Caki2 (cell line): ENCODE measurements around the gene DUOXA2. TPM values are rescaled to one million over a fixed set of nuclear protein-coding genes. Genes with fewer than 3 reads are reported as not detected.
"Not testable (repeated sequence)": the region's sequence is repeated elsewhere in the genome, so short reads cannot be mapped to it uniquely, and the experiment has no call there.

Experiments used
- DNase-seq: peaks from one replicate; pipeline ENCODE4 v3.0.0-alpha.2; 2015; ENCODE audit warnings: low read depth
- in situ Hi-C: cut with HindIII; loops from 2 replicates; pipeline ENCODE4 v1.10.0; 2016; ENCODE audit warnings: low sequenced_read_pairs, low pct_unique_long_range_greater_than_20kb, mixed read lengths
- total RNA-seq: library from RNA; depleted of rRNA; stranded (reverse); fragments of >200 nt; shearing (Covaris generic); gene quantifications from 2 replicates; pipeline ENCODE4 v1.2.3, GENCODE V29; 2014; ENCODE audit warnings: low replicate concordance

Gene DUOXA2
- total RNA-seq, 1 experiment from 2014 or later: not detected

- no peak for DNase-seq
- in situ Hi-C loops: no loop called here
These were observed 15.6 kb downstream of the DUOXA2 start, which contains the start of the genes DUOX1 and DUOXA1 for GRCh38 chr15:45129651-45130129. DUOX1 (plus strand) TSS chr15:45129994; CDS start chr15:45131967, 1,973 bp downstream. DUOXA1 (minus strand) TSS chr15:45129879; CDS start chr15:45123014, 6,865 bp downstream.

DNA sequence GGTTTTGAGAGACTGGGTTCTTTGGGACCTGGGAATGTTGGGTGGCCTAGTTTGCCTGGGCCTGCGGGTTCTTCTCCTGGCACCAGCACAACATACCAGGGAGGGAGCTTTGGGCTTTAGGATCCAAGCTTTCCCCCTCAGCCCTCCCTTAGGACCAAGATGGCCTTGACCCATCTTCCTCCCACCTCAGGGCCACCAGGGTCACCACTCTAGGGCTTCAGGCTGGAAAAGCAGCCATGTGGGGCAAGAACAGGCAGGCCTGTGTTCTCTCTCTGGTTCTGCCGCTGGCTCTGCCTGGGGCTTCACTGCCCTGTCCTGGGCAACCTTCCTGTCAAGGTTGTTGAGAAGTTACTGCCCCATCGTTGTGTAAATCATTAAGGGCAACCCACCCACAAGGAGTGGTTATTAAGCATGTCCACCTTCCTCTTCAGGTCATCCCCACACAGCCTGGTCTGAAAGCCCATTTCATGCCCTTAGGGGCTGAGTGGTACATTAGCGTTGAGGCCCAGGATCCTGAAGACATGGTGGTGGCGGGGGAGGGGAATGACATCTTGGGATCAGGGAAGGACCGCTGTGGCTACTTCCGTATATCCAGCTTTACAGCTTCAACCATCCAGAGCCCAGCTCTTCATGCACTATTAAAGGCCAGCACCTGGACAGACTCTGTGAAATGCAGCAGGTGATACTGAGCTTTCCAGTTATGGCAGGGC lies 16.3 kb downstream of the DUOXA2 start:
- in situ Hi-C loops: no loop called here
- no peak for DNase-seq

DNA sequence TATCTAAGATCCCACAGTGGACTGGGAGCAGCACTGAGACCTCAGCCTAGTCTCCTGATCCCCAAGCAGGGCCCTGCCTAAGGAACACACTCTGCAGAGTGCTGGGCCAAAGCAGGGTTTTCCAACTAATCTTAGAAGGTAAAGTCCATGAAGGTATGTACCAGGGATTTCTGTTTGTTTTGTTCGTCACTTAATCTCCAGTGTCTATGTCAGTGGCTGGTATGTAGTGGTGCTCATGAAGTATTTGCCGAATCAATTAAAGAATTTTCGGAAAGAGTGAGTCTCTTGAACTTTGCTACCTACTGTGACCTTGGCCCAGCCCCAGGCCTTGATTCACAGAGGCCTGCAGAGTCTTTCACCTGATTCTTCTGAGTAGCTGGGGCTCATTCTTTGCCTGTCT lies 17.4 kb downstream of the DUOXA2 start:
- in situ Hi-C loops: no loop called here
- no peak for DNase-seq

DNA sequence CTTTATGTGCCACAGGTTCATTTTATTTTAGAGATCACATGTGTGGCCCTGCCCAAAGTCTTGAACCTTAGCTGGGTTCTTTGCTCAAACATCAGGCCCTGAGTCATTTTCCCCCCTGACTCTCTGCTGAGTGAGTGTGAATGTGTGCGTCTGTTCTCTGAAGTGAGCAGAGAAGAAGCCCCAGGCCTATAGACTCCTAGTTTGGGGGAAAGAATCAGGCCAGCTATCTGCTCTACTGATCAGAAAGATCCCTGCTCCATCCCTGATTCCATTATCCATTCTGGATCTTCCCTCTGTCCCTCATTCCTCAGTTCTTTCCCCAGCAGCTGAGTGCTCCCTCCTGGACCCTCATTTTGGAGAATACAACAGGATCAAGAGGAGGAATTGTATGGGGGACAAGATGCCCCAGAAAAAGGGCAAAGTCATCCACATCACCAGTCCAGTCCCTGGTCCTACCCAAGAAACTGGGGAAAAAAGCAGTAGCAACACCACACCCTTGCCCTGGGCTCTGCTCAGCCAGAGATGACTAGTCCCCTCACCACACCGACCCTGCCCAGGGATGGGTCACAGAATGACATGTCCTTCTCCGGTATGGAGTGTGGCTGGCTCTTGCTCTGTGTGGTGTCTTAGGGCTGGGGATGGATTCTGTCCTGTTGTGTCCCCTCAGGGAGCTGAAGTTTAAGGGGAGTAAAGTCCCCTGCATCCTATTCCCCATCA lies 18.9 kb downstream of the DUOXA2 start:
- DNase-seq: no peak
- in situ Hi-C loops: no loop called here

DNA sequence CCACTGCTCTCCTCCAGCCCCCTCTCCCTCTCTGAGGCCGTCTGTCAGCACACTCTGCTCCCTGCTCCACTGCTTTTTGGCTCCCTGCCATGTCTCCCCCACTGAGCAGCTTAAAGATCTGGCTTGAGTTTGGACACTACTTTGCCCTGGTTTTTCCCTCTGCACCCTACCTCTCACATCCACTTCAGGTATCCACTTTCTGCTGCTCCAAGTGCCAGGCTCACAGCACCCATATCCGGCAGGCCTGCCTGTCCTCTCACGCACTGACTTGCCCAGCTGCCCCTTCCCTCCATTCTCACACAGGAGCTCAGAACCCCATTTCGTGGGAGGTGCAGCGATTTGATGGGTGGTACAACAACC lies 19.4 kb downstream of the DUOXA2 start:
- in situ Hi-C loops: no loop called here
- DNase-seq: no peak

DNA sequence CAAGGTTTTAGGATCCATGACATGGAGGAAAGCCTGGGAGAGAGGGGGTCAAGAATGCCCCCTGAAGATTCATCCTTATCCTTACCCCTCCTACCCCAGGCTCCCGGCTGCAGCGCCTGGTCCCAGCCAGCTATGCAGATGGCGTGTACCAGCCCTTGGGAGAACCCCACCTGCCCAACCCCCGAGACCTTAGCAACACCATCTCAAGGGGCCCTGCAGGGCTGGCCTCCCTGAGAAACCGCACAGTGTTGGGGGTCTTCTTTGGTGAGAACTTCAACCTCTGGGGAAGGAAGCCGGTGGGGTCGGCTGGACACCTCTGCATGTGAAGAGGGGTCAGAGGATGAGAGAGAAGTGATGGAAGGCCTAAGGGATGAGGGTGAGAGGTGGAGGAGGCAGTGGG lies 19.9 kb downstream of the DUOXA2 start:
- in situ Hi-C loops: no loop called here
- no peak for DNase-seq

DNA sequence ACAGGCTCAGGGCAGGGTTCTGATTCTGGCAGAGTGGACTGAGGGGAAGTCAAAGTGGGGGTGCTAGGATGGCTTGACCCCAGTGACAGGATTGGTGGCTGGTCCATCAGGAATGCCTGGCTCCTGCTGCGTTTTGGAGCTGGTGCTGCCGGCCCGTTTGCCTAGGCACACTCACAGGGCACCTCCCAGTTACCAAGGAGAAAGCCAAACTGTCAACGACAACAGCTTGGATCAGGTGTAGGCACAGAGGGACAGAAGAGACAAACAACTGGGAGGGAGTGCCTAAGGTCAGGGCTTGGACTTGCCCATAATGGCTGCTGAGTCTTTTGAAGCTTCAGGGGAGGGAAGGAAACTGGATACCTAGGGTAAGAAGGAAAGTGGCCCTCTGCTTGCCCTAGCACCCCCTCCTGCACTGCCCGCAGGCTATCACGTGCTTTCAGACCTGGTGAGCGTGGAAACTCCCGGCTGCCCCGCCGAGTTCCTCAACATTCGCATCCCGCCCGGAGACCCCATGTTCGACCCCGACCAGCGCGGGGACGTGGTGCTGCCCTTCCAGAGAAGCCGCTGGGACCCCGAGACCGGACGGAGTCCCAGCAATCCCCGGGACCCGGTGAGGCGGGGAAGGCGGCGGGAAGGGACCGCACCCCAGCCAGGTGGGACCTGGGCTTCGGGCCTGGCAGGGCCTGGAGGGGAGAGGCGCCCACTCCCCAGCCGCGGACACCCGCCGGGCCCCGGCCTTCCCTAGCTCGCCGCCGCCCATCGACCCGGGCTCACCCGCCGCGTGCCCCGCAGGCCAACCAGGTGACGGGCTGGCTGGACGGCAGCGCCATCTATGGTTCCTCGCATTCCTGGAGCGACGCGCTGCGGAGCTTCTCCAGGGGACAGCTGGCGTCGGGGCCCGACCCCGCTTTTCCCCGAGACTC lies 20.8 kb downstream of the DUOXA2 start:
- in situ Hi-C loops: no loop called here
- no peak for DNase-seq

DNA sequence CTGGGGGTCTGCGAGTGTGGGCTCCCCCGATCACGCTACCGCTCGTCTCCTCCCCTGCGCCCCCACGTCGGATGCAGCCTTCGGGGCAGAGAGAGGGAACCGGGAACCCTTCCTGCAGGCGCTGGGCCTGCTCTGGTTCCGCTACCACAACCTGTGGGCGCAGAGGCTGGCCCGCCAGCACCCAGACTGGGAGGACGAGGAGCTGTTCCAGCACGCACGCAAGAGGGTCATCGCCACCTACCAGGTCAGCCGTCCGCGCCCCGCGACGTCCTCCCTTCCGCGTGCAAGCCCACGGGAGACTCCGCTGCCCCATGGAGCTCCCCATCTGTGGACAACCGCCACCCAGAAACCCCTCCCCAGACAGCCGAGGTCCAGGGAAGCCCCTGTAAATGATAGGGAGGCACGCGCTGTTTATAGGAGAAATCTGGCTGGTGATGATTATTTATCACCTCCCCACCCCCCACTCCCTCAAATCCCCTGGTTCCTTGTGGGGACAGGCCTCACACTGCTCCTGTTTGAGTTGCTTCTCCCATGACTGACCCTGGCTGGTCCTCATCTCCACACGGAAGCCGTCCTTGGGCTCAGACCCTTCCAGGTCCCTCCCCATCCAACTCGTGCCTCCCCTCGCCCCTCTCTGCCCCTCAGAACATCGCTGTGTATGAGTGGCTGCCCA lies 21.7 kb downstream of the DUOXA2 start:
- in situ Hi-C loops, DNase-seq: not testable (repeated sequence)

GRCh38 chr15:45136378-45136764 lies 22.2 kb downstream of the DUOXA2 start:
- DNase-seq: no peak
- in situ Hi-C loops: no loop called here

DNA sequence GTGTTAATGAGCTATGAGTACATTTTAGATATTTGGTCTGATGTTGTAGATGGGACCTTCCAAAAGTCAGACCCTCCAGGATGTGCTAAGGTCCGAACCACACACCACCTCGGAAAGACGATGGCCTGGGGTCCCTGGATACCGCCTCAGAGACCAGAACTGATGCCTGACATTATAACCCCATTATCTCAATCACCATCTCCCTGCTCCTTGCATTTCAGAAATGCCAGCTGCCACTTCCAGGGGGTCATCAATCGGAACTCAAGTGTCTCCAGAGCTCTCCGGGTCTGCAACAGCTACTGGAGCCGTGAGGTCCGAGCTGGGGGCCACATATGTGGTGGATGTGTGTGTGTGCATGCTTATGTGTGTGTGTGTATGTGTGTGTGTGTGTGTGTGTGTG lies 23.6 kb downstream of the DUOXA2 start:
- no peak for DNase-seq
- in situ Hi-C loops: no loop called here

GRCh38 chr15:45138814-45139765 lies 25.0 kb downstream of the DUOXA2 start:
- no peak for DNase-seq
- in situ Hi-C loops: no loop called here

DNA sequence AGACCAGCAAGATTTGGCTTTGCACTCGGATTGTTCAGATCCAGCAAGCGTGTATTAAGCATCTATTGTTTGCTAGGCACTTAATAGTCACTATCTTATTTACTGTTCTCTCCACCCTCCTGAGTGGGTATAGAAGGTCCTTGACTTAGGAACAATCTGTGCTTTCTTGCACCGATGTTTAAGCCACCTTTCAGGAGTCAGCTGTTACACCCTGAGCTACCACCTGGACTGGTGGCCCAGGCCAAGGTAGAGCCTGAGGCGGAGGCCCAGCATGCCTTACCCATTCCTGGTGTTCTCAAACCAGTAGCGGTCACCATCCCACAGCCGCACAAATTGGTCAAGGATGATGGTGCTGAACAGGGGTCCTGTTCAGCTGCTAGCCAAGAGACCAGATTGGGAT lies 25.6 kb downstream of the DUOXA2 start:
- DNase-seq: no peak
- in situ Hi-C loops: no loop called here

DNA sequence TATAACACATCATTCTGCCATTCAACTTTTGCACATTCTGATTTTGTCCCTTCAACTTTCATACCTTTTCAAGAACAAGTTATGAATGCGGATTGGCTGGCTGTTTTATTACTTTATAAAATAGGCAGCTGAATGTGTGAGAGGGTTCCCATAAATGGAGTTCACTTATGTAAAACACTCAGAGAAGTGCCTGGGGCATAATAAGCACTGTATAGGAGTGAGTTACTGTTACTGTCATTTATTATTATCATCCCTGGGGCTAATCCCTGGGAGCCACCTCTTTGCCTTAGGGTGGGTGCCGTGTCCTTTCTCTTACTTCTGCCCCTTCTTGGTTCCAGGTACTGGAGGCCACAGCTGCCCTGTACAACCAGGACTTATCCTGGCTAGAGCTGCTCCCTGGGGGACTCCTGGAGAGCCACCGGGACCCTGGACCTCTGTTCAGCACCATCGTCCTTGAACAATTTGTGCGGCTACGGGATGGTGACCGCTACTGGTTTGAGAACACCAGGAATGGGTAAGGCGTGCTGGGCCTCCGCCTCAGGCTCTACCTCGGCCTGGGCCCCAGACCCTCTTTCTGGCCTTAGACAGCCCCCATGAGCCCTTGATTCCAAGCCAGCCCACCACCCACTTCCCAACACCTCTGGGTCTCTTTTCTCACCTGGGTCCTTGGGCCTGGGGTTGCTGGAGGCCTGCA lies 26.6 kb downstream of the DUOXA2 start:
- in situ Hi-C loops: no loop called here
- no peak for DNase-seq

GRCh38 chr15:45141386-45141785 lies 27.3 kb downstream of the DUOXA2 start:
- DNase-seq: no peak
- in situ Hi-C loops: no loop called here

DNA sequence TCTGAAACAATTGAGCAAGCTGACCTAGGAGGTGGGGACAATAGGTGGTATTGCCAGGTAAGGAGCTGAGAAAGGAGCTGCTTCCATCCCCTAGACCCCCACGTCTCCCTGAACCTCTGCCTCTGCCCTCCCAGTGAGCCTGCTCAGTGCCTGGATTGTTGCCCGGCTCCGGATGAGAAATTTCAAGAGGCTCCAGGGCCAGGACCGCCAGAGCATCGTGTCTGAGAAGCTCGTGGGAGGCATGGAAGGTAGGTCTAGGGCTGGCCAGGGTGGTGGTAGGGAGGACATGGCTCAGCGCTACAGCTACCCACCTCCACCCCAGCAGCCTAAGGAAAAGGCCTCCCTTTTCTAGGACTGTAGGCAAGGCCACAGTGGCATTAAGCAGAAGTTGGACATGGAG lies 28.9 kb downstream of the DUOXA2 start:
- no peak for DNase-seq
- in situ Hi-C loops: no loop called here

GRCh38 chr15:45143946-45144345 lies 29.8 kb downstream of the DUOXA2 start:
- DNase-seq: no peak
- in situ Hi-C loops: no loop called here

DNA sequence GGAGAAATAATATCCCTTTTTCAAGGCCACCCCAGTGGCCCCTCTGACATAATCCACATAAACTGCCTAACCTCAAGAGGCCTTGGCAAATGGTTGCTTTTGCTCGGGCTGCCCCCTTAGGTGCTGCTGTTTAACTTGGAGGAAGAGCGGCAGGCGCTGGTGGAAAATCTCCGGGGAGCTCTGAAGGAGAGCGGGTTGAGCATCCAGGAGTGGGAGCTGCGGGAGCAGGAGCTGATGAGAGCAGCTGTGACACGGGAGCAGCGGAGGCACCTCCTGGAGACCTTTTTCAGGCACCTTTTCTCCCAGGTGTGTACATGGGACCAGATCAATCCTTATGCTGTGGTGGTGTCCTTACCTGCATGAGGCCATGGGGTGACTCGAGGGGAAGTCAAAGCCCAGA lies 30.6 kb downstream of the DUOXA2 start:
- in situ Hi-C loops: no loop called here

More for the DNA sequence above, 30.6 kb downstream of the DUOXA2 start:
- no peak for DNase-seq
